Hematopoietic multipotent progenitor cell treated with erythropoietin and hydrocortisone succinate and interleukin-3 and kit ligand, for 4 days (in vitro differentiated cells): ENCODE data around the gene RPL3.

Source experiments
- DNase-seq: peaks from one replicate; pipeline ENCODE4 v3.0.0-alpha.2; 2015

Gene RPL3

DNA sequence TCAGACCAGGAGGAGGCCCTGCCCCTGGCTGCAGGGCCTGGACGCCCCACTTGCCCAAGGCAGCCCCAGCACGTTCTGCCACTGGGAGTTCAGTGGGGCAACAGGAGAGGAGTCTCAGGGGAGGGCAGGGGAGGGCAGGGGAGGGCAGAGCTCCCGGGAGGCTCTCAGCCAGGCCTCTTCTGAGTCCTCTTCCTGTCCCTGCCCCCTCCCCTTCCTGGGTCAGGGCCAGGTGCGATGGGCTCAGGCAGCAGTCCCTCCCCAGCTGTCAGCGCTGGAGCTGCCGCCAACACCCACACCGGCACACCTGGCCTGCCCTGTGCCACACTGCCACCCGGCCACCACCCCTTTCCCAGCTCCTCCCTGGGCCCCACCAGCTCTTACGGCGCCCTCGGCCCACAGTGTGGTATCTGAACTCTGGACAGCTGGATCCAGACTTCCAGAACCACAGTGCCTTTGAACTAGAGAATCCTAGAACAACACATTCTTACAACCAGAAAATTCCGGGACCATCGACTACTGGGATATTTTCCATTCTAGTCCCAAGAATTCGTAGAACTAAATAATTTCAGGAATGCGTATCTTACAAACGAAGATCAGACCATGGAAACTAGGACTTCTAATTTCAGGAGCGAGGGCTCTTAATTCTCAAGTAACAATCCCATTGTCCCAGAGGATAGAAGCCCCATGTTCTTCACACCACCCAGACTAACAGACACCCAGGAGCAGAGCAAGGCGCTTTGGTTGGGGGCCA lies 21.8 kb downstream of the RPL3 start:
- DNase-seq = no peak

- no peak for DNase-seq
These were observed 22.4 kb downstream of the RPL3 start for GRCh38 chr22:39296981-39297489.

- DNase-seq = no peak
These were observed 22.9 kb downstream of the RPL3 start for GRCh38 chr22:39296535-39296934.

DNA sequence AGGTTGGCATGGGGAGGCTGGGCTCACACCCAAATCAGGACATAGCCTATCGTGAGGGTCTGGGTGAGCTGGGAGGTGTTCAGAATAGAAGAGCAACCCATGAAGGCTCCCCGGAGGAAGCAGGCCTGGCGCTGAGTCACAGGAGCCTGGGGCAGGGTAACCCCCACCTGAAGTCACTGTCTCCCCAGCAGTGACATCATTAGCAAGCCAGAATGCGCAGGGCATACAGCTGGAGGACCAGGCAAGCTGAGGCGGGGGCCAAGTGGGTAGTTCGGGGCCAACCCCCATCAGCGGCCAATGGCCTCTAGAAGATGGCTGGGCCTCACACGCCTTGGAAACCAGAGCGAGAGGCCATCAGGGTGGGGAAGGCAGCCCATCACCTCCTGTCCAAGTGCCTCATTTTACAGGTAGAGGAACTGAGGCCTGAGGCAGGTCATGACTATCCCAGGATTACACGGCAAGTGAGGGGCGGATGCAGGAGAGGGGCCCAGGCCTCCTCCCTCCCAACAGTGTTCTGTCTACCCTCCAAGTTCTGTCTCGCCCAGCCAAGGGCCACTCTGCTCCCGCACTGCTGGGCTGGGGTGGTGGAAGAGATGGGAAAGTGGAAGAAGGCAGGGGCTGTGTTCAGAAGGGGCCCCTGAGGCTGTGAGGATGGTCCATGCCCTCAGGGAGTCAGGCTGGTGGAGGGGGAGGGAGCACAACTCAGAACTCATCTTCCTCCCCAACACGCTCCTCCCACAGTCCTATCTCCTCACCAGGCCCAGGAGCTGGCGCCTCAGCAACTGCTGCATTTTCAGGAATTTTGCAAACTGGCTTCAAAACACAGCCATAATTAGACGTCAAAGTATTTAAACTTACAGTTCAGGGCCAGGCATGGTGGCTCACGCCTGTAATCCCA lies 24.6 kb downstream of the RPL3 start:
- no peak for DNase-seq

DNA sequence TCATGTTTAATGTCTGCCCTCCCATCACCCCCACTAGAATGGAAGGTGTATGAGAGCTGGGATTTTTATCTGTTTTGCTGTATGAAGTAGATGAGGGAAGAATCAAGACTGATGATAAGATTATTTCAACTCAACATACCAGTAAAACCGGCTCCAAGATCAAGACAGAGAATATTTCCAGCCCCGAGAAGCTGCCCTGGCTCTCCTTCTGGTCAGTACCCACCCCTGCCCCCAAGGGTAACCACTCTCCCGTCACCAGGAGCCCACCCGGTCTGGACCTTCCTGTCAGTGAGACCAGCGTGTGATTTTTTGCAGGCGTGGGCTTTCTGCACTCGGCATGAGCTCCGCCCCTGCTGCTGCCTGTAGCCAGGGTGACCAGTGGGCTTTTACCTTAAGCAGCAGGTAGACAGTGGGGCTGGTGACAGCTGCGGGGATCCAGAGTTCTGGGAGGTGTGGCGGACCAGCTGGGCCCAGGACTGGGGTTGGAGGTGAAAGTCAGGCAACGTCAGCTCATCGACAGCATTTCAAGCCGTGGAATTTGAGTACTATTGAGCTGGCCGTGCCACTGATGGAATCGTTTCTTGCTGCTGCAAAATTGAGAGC lies 25.6 kb downstream of the RPL3 start:
- no peak for DNase-seq

DNA sequence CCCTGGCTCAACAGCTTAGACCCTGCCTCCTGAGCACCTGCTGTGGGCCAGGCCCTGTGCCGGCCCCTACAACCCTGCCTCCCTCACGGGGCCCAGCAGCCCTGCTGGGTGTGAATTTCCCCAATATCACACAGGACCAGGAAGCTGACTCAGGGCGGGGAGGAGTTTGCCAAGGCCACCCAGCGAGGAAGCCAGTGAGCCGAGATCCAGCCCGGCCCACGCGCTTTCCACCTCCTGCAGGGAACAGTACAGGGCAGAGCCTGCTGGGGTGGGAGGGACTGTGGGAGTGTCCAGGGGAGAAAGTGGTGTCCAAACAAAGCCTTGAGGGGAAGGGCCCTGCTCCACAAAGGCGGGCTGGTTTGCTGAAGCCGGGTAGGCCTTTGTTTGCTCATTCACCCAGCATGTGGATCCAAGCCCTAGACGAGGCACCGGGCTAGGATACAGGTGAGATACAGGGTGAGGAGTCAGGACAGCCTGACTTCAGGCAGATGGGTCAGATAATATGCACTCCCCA lies 26.8 kb downstream of the RPL3 start:
- DNase-seq = peak; percentile 74

DNA sequence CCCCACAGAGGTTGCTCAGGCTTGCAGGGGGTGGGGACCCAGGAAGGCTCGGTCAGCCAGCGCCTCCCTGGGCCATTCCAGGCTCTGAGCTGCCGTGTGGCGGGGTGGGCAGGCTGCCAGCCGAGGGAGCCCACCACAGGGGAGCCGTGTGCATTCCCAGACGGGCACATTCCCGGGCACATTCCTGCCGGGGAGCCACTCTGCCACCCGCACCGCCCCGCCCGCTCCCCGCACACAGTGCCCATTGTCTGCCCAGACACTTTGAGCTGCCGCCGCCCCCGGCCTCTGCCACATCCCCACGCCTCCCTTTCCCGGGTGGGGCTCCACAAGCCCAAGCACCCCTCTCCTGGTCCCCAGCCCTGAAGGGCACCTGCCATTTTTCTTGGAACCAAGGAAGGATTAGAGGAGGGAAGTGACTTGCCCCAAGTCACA lies 27.4 kb downstream of the RPL3 start:
- DNase-seq = no peak

DNA sequence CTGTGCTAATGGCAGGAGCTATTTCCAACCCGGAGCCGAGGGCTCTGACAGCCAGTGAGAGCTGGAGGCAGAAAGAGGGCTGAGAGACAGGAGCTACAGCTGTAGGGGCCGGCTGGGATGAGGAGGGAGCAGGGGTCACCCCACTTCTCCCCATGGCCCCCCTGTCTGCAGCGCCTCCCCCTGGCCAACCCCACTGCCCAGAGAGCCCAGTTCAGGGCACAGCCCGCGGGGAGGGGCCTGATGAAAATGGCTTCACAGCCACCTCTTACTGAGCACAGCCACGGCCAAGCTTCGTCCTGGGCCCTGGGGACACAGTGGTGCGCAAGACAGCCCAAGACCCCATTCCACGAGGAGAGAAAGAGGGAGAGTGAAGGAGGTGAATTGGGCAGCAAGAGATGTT lies 27.9 kb downstream of the RPL3 start:
- no peak for DNase-seq

DNA sequence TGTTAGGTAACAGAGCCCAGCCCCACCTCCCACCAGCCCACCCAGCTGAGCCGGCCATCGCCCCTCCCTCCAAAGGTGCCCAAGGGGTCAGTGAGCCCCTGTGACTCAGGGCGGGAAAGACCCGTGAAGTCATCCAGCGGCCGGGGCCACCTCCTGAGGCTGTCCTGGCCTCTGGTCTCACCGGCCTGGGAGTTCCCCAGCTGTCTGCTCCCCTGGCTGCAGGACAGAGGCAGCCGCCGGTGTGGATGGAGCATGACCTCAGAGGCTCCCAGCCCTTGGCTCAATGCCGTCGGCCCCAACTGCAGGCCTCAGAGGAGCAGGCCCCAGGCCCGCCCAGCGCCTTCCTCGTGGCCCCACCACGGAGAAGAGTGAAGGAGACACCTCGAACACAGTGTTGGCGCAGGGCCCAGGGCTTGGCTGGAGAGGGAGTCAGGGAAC lies 28.7 kb downstream of the RPL3 start:
- DNase-seq = no peak

- DNase-seq = no peak
These were observed 29.3 kb downstream of the RPL3 start for GRCh38 chr22:39289975-39290720.

DNA sequence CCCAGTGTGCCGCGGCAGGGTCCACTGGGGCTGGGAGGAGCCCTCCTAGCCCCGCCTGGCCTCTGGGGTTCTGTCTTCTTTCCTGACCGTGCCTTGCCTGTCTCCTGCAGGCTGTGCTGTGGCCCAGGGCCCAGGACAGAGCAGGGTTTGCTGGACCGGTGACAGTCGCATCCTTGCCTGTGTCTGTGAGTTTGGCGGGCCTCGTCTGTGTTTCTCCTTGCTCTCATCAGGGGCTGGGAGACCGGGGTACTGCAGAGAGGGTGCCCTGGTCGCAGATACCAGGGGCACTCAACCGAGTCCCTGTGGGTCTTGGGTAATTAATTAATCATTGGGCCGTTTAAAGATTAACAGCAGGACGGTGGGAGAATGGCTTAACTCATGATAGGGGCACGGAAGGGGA lies 29.9 kb downstream of the RPL3 start:
- no peak for DNase-seq

DNA sequence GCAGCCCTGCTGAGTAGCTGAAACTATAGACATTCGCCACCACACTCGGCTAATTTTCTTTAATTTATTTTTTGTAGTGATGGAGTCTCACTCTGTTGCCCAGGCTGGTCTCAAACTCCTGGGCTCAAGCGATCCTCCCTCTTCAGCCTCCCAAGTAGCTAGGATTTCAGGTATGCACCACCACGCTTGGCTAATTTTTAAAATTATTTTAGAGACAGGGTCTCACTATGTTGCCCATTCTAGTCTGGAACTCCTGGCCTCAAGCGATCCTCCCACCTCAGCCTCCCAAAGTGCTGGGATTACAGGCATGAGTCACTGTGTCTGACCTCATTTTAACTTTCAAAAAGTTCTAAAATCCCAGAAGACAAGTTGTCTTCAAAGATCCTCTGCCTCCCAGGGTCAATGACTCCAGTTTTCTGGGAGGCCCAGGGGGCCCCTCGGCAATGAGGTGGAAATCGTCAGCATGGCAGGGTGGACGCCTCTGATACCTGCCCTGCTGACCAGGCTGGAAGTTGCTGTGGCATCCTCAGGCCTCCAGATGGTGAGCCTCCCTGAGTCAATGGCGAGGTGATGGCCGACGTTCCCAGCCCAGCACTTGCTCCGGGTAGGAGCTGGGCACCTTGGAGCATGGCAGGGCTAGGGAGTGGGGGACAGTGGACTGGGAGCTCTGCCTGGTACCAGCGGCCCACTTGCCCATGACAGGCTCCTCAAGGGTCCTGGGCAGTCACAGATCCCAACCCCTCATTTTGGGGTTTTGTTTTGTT lies 31.1 kb downstream of the RPL3 start:
- DNase-seq = no peak

DNA sequence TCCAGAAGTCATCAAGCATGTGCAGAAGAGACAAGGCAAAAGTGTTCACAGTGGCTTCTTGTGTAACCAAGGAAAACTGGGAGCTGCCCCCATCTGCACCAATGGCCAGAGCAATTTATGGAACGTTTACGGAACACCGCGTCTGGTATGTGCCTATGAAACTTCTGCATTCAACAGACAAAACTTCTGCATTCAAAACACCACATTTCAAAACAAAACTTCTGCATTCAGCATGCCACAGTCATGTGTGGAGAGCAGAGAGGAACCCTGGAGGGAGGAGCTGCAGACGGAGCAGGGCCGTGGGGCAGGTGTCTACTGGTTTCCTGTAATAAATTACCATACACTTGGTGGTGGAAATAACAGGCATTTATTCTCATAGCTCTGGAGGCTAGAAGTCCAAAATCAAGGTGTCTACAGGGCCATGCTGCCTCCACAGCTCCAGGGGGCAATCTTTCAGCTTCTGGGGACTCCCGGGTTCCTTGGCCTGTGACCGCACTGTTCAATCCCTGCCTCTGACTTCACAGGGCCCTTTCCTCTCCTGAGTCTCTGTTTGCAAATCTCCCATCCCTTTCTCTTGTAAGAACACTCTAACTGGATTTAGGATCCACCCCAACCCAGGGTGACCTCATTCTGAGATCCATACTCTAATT lies 32.2 kb downstream of the RPL3 start:
- DNase-seq = peak; percentile 68

DNA sequence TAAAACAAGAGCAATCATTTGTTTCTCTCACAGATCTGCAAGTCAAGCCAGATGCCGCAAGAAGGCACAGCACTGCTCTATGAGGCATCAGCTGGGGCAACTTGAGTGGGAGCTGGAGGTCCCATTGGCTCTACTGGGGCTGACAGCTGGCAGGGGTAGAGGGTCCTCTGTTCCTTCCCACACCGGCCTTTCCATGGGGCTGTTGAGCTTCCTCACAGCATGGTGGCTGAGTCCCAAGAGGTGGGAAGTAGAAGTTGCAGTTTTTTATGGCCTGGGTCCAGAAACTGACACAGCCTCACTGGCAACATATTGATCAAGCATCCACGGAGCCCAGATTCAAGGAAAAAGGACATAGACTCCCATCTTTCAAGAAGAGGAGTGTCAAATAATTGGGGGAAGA lies 34.4 kb downstream of the RPL3 start:
- DNase-seq = no peak

- no peak for DNase-seq
These were observed 35.1 kb downstream of the RPL3 start for GRCh38 chr22:39284142-39284980.

DNA sequence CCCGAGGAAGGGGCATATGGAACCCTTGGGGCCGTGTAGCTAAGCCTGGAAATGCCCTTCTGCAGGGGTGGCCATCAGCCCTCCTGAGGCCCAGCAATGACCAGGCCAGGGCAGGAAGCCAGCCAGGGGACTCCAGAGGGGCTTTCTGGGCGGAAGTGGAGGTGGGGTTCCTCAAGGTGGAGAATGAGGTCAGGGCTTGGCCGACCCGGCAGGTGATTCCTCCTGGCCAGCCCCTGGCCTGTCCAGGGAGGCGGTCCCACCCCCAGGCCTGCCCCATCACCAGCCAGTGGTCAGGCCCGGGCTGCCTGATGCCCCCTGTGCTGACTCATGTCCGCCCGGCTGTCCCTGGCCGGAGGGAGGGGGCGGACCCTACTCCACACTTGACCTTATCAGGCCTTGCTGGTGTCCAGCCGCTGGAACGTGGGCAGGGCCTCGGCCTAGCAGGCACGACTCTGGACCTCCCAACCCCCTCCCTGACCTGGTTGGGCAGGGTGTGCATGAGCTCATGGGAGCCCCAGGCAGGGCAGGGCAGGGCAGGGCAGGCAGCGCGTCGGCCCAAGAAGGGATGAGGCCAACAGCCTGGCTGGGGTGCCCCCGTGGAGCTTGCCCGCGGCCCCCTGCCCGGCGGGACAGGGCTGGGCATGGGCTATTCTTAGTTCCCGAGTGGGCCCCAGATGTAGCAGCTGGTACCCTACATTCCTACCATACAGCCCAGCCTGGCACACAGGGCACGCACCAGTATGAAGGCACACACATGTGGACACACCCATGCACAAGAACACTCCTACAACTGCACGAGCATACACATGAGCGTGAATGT lies 35.9 kb downstream of the RPL3 start:
- DNase-seq = no peak

DNA sequence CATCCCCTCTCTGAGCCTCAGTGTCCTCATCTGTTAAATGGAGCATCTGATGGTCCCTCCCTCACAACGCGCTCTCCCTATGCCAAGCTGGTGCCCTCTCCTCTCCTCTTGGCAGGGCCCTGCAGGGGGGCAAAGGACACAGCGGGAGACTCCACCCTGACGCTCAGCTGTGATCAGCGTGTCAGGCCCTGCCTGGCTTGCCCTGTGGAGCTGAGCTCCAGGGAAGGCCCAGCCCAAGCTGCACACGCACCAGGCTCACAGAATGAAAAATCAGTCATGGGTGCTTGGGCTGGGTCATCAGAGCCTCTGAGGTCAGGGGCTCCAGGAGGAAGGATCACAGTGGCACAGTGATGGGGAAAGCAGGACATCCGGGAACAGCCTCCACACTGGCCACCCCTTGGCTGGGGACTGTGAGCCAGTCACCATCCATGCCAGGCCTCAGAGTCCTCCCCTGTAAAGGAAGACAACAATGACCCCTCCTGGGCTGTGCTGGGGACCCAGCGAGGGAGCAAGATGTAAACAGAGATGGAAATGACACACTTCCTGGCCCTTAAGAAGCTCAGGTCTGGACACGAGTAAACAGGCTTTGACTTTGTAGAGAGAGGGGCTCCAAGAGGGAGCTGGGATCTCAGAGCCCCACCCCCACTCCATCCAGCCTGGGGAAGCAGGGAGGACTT lies 36.6 kb downstream of the RPL3 start:
- DNase-seq = no peak

DNA sequence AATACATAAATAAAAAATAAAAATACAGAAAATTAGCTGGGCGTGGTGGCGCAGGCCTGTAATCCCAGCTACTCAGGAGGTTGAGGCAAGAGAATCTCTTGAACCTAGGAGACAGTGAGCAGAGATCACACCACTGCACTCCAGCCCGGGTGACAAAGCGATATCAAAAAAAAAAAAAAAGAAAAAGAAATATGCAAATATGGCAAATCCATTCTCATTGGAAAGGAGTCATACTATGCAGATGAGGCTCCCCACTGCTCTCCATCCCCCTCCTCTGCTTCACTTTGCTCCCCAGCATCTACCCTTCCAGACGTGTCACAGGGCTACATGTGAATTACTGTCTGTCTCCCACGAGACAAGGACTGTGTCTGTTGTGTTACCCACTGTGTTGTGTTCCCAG lies 38.3 kb downstream of the RPL3 start:
- DNase-seq = no peak

- DNase-seq = no peak
These were observed 39.2 kb downstream of the RPL3 start for GRCh38 chr22:39280250-39280649.
